HL-60/S4 treated with phorbol 12-myristate 13-acetate at 8.2 ng/mL for 4 days and 3 days (cell line): ENCODE data around the gene SPATS2L.

ENCODE experiments used
- in situ Hi-C: fragments of 300-500 bp; cut with MboI; formaldehyde crosslinking; loops from 2 replicates; pipeline ENCODE4 v1.15.0; 2022; ENCODE audit warnings: low sequenced_read_pairs

SPATS2L gene

DNA sequence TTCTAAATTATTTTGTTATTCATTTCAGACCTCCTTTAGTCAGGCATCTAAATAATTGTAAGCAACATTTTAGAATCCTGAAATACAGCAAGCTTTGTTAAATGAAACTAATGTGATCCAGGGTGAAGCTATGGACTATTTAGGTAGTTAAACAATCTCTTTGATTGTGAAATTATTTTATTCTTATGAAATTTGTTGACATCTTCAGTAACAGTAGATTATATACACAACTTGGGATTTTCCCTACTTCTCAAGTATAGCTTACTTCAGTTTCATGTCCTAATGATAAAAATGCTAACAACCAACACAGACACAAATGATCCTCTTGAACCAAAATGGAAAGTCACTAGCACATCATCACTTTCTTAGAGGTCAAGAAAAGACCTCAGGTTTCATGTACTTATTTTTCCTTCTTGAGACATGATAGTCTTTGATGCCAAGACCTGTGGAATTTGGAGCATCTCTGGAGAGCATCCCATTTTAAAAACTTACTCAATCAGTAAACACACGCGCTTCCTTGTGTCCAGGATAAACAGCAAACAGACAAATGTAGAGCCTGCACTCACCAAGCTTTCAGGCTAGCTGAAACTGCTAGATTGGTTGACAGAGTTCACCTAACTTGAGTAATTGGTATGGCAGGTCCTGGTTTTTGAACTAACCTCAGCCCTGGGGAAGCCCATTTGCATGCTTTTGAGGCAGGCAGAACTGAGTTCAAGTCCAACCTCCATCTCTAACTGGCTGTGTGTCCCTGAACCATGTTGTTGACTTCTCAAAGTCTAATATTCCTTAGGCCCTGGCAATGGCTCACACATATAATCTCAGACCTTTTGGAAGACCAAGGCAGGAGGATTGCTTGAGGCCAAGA, 155.6 kb downstream of the SPATS2L start:
- in situ Hi-C loops, result no loop called here

DNA sequence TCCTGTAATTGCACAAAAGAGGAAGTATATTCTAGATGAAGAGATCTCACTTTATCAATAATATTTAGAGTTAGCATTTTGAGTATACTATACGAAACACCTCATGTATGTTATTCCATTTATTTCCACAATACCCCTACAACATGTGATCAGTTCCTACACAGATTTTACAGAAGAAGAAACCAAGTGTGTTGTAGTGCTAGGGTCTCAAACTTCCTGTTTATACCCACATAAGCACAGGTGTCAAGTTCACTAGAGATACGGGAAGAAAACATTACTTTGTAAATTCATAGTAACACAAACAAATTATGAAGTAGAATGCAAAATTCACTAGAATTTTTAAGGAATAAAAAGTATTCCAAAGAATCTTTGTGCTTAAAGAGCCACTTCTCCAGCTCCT, 157.0 kb downstream of the SPATS2L start:
- in situ Hi-C loops, result no loop called here

- in situ Hi-C loops, result no loop called here
Observed at GRCh38 chr2:200466425-200467418, 160.2 kb downstream of the SPATS2L start.

- in situ Hi-C loops, result no loop called here
Observed at GRCh38 chr2:200467806-200468681, 161.6 kb downstream of the SPATS2L start.

DNA sequence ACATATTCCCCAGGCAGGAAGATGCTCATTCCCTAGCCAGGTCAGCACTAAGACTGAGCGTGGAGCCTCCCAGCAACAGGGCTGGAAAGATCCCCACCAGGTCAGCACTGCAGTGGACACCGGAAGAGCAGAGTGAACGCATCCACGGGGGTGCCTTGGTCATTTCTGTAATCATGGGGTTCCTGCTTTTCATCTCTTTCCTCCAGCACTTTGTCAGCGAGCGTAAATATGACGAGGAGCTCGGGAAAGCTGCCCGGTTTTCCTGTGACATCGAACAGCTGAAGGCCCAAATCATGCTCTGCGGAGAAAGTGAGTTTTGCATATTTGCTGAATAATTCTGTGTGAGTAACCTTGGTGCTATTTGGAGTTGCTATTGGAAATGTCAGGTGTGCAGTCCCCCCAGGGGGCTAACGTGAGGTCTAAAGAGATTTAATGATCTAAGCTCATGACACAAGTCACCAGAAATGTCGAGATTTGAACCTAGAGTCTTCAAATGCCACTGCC, 163.3 kb downstream of the SPATS2L start:
- in situ Hi-C loops, result no loop called here

GRCh38 chr2:200470230-200470629, 163.7 kb downstream of the SPATS2L start:
- in situ Hi-C loops, result no loop called here

DNA sequence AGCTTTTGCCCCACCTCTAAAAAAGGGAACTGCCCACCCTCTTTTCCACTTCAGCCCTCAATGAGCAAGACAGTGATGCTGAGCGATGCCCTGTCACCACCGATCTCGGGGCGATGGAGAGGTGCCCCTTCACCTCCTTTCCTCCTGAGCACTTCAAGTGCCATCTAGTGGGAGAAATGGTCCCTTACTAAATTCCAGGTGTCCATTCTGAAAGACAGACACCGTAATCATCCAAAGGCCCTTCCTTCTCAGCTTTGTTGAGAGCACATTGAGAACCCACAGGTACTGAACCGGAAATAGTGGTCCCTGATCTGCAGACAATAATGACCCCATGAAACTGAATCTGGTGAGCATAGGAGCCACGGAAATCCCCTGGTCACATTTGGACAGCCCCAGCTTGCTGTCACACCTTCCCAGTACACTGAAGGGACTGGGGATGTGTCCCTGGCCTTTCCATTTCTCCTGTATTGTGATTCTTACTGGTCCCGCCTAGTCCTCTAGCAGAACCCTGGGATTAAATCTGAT, 164.9 kb downstream of the SPATS2L start:
- in situ Hi-C loops, result no loop called here

DNA sequence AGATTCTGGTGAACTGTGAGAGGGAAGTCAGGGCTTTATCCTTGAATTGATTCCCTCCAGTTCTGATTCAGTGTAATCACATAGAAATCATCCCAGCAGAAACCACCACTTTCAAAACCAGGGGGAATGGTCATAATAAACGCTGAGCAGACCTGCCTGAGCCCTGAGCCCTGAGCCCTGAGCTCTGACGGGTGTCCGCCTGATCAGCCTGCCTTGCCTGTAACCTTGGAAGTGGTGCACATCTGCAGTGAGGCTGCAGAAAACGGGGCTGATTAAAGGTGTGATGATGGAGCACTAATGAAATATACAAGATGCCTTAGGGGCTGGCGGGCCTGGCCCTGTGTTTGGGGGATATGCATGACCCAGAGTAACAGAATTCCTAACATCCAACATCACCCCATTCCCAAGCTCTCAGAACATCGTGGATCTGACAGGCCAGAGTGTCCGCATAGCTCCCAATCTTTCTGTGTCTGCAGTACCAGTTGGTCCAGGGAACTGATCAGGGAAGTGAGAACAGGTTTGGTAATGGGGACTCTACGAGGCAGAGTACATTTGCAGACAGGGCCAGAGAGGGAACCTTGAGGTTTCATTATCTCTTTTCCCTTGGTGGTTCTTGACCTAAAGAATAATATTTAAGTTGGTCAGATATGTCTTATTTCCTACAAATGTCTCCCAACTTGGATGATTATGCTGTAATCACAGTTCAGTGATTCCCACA, 165.6 kb downstream of the SPATS2L start:
- in situ Hi-C loops, result no loop called here

DNA sequence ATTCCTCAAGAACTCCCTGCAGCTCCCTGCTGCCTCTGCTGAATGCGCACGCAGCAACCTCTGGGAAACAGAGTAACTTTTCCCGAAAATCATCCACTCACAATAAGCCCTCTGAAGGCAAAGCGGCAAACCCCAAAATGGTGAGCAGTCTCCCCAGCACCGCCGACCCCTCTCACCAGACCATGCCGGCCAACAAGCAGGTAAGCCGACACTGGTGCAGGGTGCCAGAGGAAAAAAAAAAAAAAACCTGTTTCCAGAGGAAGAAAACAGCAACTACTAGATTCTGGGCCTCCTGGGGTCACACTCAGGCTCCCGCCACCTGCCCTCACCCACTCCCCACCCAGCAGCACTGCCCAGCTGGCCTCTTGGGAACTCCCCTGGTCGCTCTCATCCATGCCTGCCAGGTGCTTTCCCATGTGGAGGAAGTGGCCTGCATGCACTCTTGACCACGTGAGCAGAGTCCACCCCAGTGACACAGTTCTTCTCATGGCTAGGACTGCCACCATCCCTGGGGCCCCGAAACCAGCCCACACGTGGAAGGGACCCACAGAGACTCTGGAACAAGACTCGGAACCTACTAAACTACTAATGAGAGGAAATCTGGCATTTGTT, 166.5 kb downstream of the SPATS2L start:
- in situ Hi-C loops, result no loop called here

DNA sequence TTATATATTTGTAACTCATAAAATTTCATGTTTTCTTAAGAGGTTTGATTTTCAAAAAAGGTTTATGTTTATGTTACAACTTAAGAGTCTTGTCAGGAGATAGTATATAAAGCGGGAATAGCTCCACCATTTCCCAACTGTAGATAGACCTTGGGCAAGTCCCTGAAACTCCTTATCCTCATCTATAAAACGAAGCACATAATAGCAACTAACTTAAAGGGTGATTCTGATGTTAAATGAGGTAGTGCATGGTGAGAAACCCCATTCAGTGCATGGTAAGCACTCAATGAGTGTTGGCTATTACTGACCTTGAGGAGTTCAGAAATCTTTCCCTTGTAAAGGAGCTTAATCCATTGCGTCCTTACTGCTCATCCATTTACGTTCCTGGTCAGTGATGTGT, 169.3 kb downstream of the SPATS2L start:
- in situ Hi-C loops, result loop anchor here (25.0 kb wide), 1 partner anchor 513 kb away; the partner anchor contains the start of genes MAIP1 and TYW5

DNA sequence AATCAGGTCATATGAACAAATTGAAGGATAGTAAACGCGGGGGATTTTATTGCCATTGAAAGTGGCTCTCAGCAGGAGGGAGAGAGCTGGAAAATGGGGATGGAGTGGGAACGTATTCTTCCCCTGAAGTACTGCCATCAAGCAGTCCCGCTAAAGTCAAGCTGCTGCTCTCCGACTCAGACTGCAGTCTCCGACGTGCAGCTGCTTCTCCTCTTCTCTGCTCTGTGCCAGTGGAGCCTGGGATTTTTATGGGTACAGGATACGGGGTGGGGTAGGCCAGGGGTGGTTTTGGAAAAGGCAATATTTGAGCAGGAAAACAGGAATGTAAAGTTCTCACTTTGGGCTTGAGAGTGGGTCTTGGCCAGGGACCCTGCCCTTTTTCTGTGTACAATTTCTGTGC, 170.3 kb downstream of the SPATS2L start:
- in situ Hi-C loops, result loop anchor here (25.0 kb wide), 1 partner anchor 515 kb away; the partner anchor contains the start of genes MAIP1 and TYW5

DNA sequence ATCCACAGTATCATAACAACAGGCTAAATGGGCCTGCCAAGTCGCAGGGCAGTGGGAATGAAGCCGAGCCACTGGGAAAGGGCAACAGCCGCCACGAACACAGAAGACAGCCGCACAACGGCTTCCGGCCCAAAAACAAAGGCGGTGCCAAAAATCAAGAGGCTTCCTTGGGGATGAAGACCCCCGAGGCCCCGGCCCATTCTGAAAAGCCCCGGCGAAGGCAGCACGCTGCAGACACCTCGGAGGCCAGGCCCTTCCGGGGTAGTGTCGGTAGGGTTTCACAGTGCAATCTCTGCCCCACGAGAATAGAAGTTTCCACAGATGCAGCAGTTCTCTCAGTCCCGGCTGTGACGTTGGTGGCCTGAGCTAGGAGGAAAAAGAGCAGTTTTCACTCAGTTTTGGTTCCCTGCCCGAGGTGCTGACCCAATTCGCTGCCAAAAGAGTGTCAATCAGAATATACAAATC, 171.2 kb downstream of the SPATS2L start:
- in situ Hi-C loops, result loop anchor here (25.0 kb wide), 1 partner anchor 515 kb away; the partner anchor contains the start of genes MAIP1 and TYW5

GRCh38 chr2:200479692-200480265, 173.3 kb downstream of the SPATS2L start:
- in situ Hi-C loops, result loop anchor here (25.0 kb wide), 1 partner anchor 517 kb away; the partner anchor contains the start of genes MAIP1 and TYW5

GRCh38 chr2:200482194-200482593, 175.7 kb downstream of the SPATS2L start:
- in situ Hi-C loops, result loop anchor here (25.0 kb wide), 1 partner anchor 520 kb away; the partner anchor contains the start of genes MAIP1 and TYW5

DNA sequence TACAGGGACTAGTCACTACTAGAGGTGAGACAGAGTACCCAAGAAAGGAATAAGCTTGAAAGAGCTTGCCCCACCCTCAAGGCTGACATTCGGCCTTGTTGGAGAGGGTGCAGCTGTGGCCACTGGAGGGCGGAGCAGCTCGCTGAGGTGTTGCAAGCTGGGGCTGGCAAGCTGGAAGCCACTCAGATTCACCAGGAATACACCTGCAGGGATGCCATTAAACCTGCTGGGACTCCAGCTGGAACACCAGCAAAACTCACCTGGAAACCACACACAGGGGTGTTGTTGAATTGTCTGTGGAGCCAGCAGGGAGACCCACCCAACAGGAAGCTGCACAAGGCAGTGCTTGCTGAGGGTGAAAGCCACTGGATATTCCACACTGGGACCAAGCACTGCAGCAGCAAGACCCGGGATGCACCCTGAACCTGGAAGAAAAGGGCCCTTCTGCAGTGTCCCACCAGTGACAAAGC, 177.3 kb downstream of the SPATS2L start:
- in situ Hi-C loops, result loop anchor here (25.0 kb wide), 1 partner anchor 521 kb away; the partner anchor contains the start of genes MAIP1 and TYW5

DNA sequence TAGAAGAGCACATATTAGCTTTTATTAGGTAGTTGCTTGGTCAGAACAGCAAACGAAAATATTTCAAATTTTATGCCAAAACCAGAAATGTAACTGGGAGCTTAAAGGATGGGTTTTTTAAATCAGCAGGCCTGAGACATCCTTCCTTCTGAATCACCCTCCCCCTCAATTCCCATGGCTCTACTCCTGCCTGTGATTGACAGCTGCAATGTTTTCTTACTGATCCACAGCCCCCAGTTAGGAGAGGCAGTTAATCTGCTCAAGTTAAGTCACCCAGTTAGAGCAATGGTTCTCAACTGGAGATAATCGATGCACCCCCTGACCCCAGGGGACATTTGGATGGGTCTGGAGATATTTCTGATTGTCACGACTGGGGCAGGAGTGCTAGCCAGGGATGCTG, 178.4 kb downstream of the SPATS2L start:
- in situ Hi-C loops, result loop anchor here (25.0 kb wide), 1 partner anchor 523 kb away; the partner anchor contains the start of genes MAIP1 and TYW5

GRCh38 chr2:200486529-200486928, 180.0 kb downstream of the SPATS2L start:
- in situ Hi-C loops, result loop anchor here (25.0 kb wide), 1 partner anchor 524 kb away; the partner anchor contains the start of genes MAIP1 and TYW5

DNA sequence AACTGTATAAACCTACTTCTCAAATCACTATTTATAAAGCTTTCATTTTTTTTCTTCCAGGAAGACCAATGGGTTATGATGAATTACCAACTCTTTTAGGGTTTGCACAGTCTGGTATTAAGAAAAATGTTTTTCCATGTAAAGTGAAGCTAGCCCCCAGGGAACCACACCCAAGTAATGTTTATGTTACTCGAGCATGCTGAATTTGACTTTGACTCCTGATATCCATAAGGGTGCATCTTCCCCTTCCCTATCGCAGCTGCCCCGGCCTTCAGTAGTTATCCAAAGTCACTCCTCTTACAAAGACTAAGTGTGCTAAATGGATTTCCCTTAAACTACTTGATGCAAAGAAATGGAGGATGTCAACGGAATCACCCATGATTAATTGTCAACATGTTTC, 181.7 kb downstream of the SPATS2L start:
- in situ Hi-C loops, result loop anchor here (25.0 kb wide), 1 partner anchor 526 kb away; the partner anchor contains the start of genes MAIP1 and TYW5
